Naive thymus-derived CD4-positive, alpha-beta T cell (primary cell): ENCODE measurements around the gene KIAA1328. TPM values are rescaled to one million over a fixed set of nuclear protein-coding genes. Genes with fewer than 3 reads are reported as not detected.
"Not testable (repeated sequence)": the region's sequence is repeated elsewhere in the genome, so short reads cannot be mapped to it uniquely, and the experiment has no call there.

Source experiments
- ATAC-seq: fragments of 150-1000 bp; cut with Tn5 transposase; 2 replicates; pipeline ENCODE4 v1.10.0; 2021; ENCODE audit warnings: mild to moderate bottlenecking, moderate library complexity
- CTCF ChIA-PET: fragments of 350-600 bp; sonication (Branson Sonifier 250); formaldehyde crosslinking; loops from one replicate; lab custom pipeline; 2021; ENCODE audit warnings: antibody characterized with exemption; lab: Charles Lee
- POLR2A ChIA-PET: fragments of 350-600 bp; sonication (Branson Sonifier 250); formaldehyde crosslinking; loops from one replicate; lab custom pipeline; 2021; ENCODE audit warnings: antibody characterized with exemption, inconsistent platforms; lab: Charles Lee
- DNase-seq, 9 donors: peaks; one replicate each; pipeline versions ENCODE4 v3.0.0 to v3.0.0-alpha.2; 2020 to 2022; ENCODE audit warnings: mixed read lengths in 1 of 9
- H3K27ac ChIP-seq: one replicate; pipeline ENCODE4 v1.7.0; 2013; ENCODE audit warnings: mild to moderate bottlenecking, low read depth, low read length, moderate library complexity
- H3K27me3 ChIP-seq, 2 donors: one replicate each; pipeline ENCODE4 v1.7.0; 2013; ENCODE audit warnings: low read length in 2 of 2, mild to moderate bottlenecking in 2 of 2, moderate library complexity in 2 of 2; ENCODE audit not compliant: control insufficient read depth in 2 of 2, insufficient read depth in 2 of 2
- H3K36me3 ChIP-seq, 3 experiments: 1 replicate in 2 of 3; 2 replicates in 1 of 3; pipeline ENCODE4 v1.7.0; 2013; ENCODE audit warnings: low read length in 3 of 3, mild to moderate bottlenecking in 3 of 3, moderate library complexity in 1 of 3; ENCODE audit not compliant: insufficient read depth in 3 of 3, control insufficient read depth in 2 of 3
- H3K4me1 ChIP-seq, 2 donors: one replicate each; pipeline ENCODE4 v1.7.0; 2013; ENCODE audit warnings: low read length in 2 of 2, mild to moderate bottlenecking in 2 of 2, moderate library complexity in 1 of 2; ENCODE audit not compliant: control insufficient read depth in 2 of 2, insufficient read depth in 2 of 2
- H3K4me3 ChIP-seq: 2 replicates; pipeline ENCODE4 v1.7.0; 2013; ENCODE audit warnings: mild to moderate bottlenecking, low read length
- H3K9me3 ChIP-seq, 3 experiments: 1 replicate in 2 of 3; 2 replicates in 1 of 3; pipeline ENCODE4 v1.7.0; 2013; ENCODE audit warnings: low read length in 3 of 3; ENCODE audit not compliant: control insufficient read depth in 2 of 3
- H3K27ac Mint-ChIP-seq, 9 donors: one replicate each; pipeline ENCODE4 v1.8.0; 2020 to 2022; ENCODE audit warnings: mixed read lengths in 9 of 9, mild to moderate bottlenecking in 8 of 9, moderate library complexity in 5 of 9, inconsistent platforms in 2 of 9
- H3K27me3 Mint-ChIP-seq, 5 donors: one replicate each; pipeline ENCODE4 v1.8.0; 2021 to 2022; ENCODE audit warnings: mixed read lengths in 5 of 5, mild to moderate bottlenecking in 1 of 5
- H3K36me3 Mint-ChIP-seq, 5 donors: one replicate each; pipeline ENCODE4 v1.8.0; 2020 to 2022; ENCODE audit warnings: mixed read lengths in 5 of 5, mild to moderate bottlenecking in 3 of 5, inconsistent platforms in 1 of 5
- H3K4me1 Mint-ChIP-seq, 7 donors: one replicate each; pipeline ENCODE4 v1.8.0; 2020 to 2022; ENCODE audit warnings: mixed read lengths in 7 of 7, mild to moderate bottlenecking in 3 of 7, inconsistent platforms in 1 of 7
- H3K4me3 Mint-ChIP-seq, 10 donors: one replicate each; pipeline ENCODE4 v1.8.0; 2020 to 2022; ENCODE audit warnings: mild to moderate bottlenecking in 10 of 10, mixed read lengths in 10 of 10, moderate library complexity in 6 of 10, inconsistent platforms in 2 of 10
- H3K9me3 Mint-ChIP-seq, 11 donors: one replicate each; pipeline ENCODE4 v1.8.0; 2020 to 2022; ENCODE audit warnings: mixed read lengths in 11 of 11, mild to moderate bottlenecking in 4 of 11, inconsistent platforms in 1 of 11, moderate library complexity in 1 of 11
- intact Hi-C, 2 donors: fragments of 100-400 bp; cut with micrococcal nuclease; formaldehyde crosslinking; loops; one replicate each; pipeline ENCODE4 v1.15.1; 2023
- polyA plus RNA-seq, 2 donors: library from polyadenylated mRNA; unstranded; fragments of 300-500 nt; fragmentation: Illumina TruSeq; gene quantifications; one replicate each; pipeline ENCODE4 v1.2.3, GENCODE V29; 2021
- total RNA-seq, 6 experiments: library from RNA in 5 of 6; stranded (reverse) in 5 of 6; gene quantifications; 1 replicate in 5 of 6; 2 replicates in 1 of 6; pipeline ENCODE4 v1.2.3 and lab custom pipeline; 2021 to 2026

The KIAA1328 gene
- total and polyA plus RNA-seq, 7 experiments from 2014 or later = 8.1 to 17.6 (median 13.2) TPM

DNA sequence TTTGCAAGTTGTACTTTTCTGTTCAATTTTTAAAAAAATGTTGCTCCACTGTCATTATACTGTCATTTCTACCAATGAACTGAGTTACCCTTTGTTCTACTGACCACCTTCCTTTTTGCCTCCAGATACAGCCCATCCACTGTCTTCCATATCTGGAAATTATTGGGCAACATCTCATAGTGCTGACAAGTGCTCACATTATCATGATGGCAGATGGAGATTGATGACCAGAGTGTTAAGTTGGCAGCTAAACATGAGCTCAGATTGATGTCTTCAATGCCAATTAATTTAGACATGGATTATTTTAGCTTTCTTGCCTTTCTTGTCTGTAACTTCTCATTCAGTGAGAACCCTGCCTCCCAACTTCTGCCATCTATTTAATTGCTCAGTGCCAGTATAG lies 76.6 kb downstream of the KIAA1328 start:
- Mint-ChIP-seq H3K36me3 (peaks cover 4 to 20% (median 11%) of the 10 kb centered on the region in 5 donors), H3K4me3 (no peak overlapping the region), H3K4me1 (peaks cover 0 to 3% (median 0%) of the 10 kb centered on the region in 7 donors), H3K9me3 (peaks cover 0 to 11% (median 0%) of the 10 kb centered on the region in 11 donors), H3K27me3 (no peaks in the 10 kb centered on the region), H3K27ac (no peak overlapping the region)
- no peak for ATAC-seq
- no peak overlapping the region for H3K27ac ChIP-seq
- no peaks in the 10 kb centered on the region for H3K27me3 ChIP-seq
- no peak for DNase-seq
- intact Hi-C loops = no loop called here
- H3K9me3 ChIP-seq = no peaks in the 10 kb centered on the region
- CTCF ChIA-PET = no interaction called here
- H3K4me3 ChIP-seq = no peak overlapping the region
- POLR2A ChIA-PET = no interaction called here
- H3K4me1 ChIP-seq = no peaks in the 10 kb centered on the region
- H3K36me3 ChIP-seq = no peaks in the 10 kb centered on the region

DNA sequence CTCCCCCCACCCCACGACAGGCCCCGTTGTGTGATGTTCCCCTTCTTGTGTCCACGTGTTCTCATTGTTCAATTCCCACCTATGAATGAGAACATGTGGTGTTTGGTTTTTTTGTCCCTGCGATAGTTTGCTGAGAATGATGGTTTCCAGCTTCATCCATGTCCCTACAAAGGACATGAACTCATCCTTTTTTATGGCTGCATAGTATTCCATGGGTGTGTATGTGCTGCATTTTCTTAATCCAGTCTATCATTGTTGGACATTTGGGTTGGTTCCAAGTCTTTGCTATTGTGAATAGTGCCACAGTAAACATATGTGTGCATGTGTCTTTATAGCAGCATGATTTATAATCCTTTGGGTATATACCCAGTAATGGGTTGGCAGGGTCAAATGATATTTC lies 80.4 kb downstream of the KIAA1328 start:
- POLR2A ChIA-PET, H3K27me3 ChIP-seq, CTCF ChIA-PET, H3K4me3 Mint-ChIP-seq, H3K27ac Mint-ChIP-seq, H3K9me3 ChIP-seq, H3K4me3 ChIP-seq, ATAC-seq, H3K36me3 ChIP-seq, intact Hi-C loops, H3K27me3 Mint-ChIP-seq, H3K27ac ChIP-seq, DNase-seq: not testable (repeated sequence)
- peaks cover 0 to 13% of the 10 kb centered on the region in 2 donors for H3K4me1 ChIP-seq
- H3K36me3 Mint-ChIP-seq = peaks cover 4 to 23% (median 17%) of the 10 kb centered on the region in 5 donors
- H3K4me1 Mint-ChIP-seq = peaks cover 9 to 39% (median 30%) of the 10 kb centered on the region in 7 donors
- peaks cover 0 to 11% (median 0%) of the 10 kb centered on the region in 11 donors for H3K9me3 Mint-ChIP-seq

DNA sequence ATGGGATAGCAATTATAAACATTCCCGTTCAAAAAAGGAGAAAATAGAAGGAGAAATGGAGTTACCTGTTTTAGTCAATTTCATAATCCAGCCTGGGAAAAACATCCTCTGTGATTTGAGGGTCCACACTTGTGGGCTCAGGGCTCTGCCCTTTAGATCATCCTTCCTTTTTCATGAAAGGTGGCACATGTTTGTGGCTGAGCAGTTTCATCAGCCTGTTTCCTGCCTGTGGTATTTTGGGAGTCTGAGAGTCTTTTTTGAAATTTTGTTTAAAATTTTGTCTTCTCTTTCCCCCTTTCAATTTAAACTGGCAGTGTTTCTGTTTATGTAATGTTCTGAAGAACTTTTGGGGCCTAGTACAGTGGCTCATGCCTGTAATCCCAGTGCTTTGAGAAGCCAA lies 84.0 kb downstream of the KIAA1328 start:
- ATAC-seq = no peak
- no peak overlapping the region for H3K4me3 ChIP-seq
- intact Hi-C loops = no loop called here
- peaks cover 0 to 7% (median 0%) of the 10 kb centered on the region in 11 donors for H3K9me3 Mint-ChIP-seq
- peak overlapping the region in 7 of 10 donors; percentile 14 to 67 (median 24) for H3K4me3 Mint-ChIP-seq
- peak in 4 of 9 donors; percentile 0 to 9 (median 2) for DNase-seq
- no peak overlapping the region for H3K27ac ChIP-seq
- H3K36me3 ChIP-seq = no peaks in the 10 kb centered on the region
- H3K9me3 ChIP-seq = no peaks in the 10 kb centered on the region
- CTCF ChIA-PET = no interaction called here
- H3K27ac Mint-ChIP-seq = peak overlapping the region in 5 of 9 donors; percentile 31 to 90 (median 69)
- H3K4me1 Mint-ChIP-seq = peaks cover 9 to 40% (median 30%) of the 10 kb centered on the region in 7 donors
- H3K36me3 Mint-ChIP-seq = peaks cover 0 to 15% (median 8%) of the 10 kb centered on the region in 5 donors
- peaks cover 0 to 13% of the 10 kb centered on the region in 2 donors for H3K4me1 ChIP-seq
- no peaks in the 10 kb centered on the region for H3K27me3 ChIP-seq
- no peaks in the 10 kb centered on the region for H3K27me3 Mint-ChIP-seq
- POLR2A ChIA-PET = no interaction called here

DNA sequence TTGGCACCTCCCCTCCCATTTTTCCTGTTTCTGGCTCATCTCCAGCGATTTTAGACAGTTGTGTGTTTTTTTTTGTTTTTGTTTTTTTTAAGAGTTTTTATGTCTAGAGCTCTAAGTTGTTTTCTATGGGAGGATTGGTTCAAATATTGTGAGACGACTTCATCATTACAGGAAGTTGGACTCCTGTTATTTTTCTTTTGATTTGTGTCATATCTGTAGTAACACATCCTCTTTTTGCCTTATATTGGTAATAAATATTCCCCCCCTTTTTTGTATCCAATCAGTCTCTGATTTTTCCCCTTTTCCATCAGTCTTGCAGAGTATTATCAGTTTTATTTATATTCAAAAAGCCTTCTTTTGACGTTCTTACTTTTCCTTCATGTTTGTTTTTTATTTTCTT lies 89.0 kb downstream of the KIAA1328 start:
- peaks cover 0 to 3% of the 10 kb centered on the region in 2 donors for H3K4me1 ChIP-seq
- no peaks in the 10 kb centered on the region for H3K36me3 ChIP-seq
- Mint-ChIP-seq H3K4me1 (peaks cover 2 to 21% (median 10%) of the 10 kb centered on the region in 7 donors), H3K27me3 (no peaks in the 10 kb centered on the region), H3K36me3 (peaks cover 0 to 35% (median 33%) of the 10 kb centered on the region in 5 donors), H3K4me3 (no peak overlapping the region), H3K9me3 (peaks cover 0 to 11% (median 5%) of the 10 kb centered on the region in 11 donors), H3K27ac (no peak overlapping the region)
- POLR2A ChIA-PET = no interaction called here
- no peaks in the 10 kb centered on the region for H3K9me3 ChIP-seq
- no peaks in the 10 kb centered on the region for H3K27me3 ChIP-seq
- intact Hi-C loops = no loop called here
- DNase-seq (no peak), ATAC-seq (no peak)
- no peak overlapping the region for H3K27ac ChIP-seq
- CTCF ChIA-PET = no interaction called here
- H3K4me3 ChIP-seq = no peak overlapping the region

DNA sequence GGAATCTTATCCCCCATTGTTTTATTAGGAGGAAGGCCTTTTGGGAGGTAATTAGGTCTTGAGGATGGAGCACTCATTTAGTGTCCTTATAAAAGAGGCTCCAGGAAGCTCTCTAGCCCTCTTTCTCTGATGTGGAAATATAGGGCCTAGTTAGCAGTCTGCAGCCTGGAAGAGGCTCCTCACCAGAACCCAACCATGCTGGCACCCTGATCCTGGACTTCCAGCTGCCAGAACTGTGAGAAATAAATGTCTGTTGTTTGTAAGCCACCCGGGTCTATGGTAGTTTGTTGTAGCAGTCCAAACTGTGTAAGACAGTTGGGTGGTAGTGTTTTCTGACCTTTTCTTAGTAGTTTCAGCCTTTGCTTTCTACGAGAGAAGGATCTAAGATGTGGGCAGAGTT lies 100.7 kb downstream of the KIAA1328 start:
- Mint-ChIP-seq H3K9me3 (peaks cover 0 to 5% (median 0%) of the 10 kb centered on the region in 11 donors), H3K27ac (no peak overlapping the region), H3K27me3 (no peaks in the 10 kb centered on the region), H3K4me3 (no peak overlapping the region), H3K4me1 (peaks cover 0 to 6% (median 0%) of the 10 kb centered on the region in 7 donors), H3K36me3 (peaks cover 0 to 43% (median 28%) of the 10 kb centered on the region in 5 donors)
- ChIA-PET POLR2A (no interaction called here), CTCF (no interaction called here)
- Histone ChIP-seq H3K27me3 (no peaks in the 10 kb centered on the region), H3K9me3 (no peaks in the 10 kb centered on the region), H3K4me3 (no peak overlapping the region), H3K27ac (no peak overlapping the region), H3K4me1 (no peaks in the 10 kb centered on the region), H3K36me3 (no peaks in the 10 kb centered on the region)
- DNase-seq (no peak), ATAC-seq (no peak)
- intact Hi-C loops = no loop called here

DNA sequence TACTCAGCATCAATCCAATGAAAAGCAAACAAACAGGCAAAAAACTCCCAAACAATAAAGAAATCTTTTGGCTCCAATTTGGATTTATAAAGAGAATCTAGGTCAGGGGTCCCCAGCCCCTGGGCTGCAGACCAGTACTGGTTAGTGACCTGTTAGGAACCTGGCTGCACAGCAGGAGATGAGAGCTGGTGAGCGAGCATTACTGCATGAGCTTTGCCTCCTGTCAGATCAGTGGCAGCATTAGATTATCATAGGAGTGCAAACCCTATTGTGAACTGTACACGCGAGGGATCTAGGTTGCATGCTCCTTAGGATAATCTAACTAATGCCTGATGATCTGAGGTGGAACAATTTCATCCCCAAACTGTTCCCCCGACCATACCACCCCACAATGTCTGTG lies 102.2 kb downstream of the KIAA1328 start:
- peaks cover 0 to 6% (median 4%) of the 10 kb centered on the region in 11 donors for H3K9me3 Mint-ChIP-seq
- Histone ChIP-seq H3K27me3 (no peaks in the 10 kb centered on the region), H3K4me1 (no peaks in the 10 kb centered on the region), H3K4me3 (no peak overlapping the region), H3K27ac (no peak overlapping the region), H3K9me3 (no peaks in the 10 kb centered on the region), H3K36me3 (no peaks in the 10 kb centered on the region)
- DNase-seq = no peak
- H3K36me3 Mint-ChIP-seq = peaks cover 0 to 40% (median 23%) of the 10 kb centered on the region in 5 donors
- peaks cover 0 to 6% (median 0%) of the 10 kb centered on the region in 7 donors for H3K4me1 Mint-ChIP-seq
- no peak for ATAC-seq
- intact Hi-C loops = no loop called here
- H3K27me3 Mint-ChIP-seq = no peaks in the 10 kb centered on the region
- no peak overlapping the region for H3K27ac Mint-ChIP-seq
- ChIA-PET CTCF (no interaction called here), POLR2A (no interaction called here)
- no peak overlapping the region for H3K4me3 Mint-ChIP-seq

DNA sequence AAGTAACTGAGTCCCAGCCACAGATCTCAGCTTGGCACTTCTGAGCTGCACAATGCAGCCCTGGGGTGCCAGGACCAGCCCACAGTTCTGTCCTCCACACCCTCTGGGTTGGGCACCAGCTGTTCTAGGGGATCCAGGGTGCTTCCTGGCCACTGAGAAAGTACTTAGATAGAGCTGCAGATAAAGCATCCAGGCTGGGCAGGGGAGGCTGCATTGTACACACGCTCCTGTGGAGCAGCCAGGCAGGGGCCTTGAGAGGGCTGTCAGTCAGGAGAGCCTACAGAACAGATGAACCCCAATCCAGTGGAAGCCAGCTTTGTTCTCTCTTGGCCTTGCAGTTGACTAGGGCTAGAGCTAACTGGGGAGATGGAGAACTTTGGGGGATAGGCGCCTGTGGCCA lies 104.6 kb downstream of the KIAA1328 start:
- Histone ChIP-seq H3K27ac (no peak overlapping the region), H3K4me1 (no peaks in the 10 kb centered on the region), H3K4me3 (no peak overlapping the region), H3K9me3 (no peaks in the 10 kb centered on the region), H3K36me3 (no peaks in the 10 kb centered on the region), H3K27me3 (no peaks in the 10 kb centered on the region)
- ATAC-seq (no peak), DNase-seq (no peak)
- Mint-ChIP-seq H3K27me3 (no peaks in the 10 kb centered on the region), H3K4me1 (peaks cover 0 to 6% (median 0%) of the 10 kb centered on the region in 7 donors), H3K27ac (no peak overlapping the region), H3K4me3 (no peak overlapping the region), H3K36me3 (peaks cover 0 to 54% (median 38%) of the 10 kb centered on the region in 5 donors), H3K9me3 (peaks cover 7 to 29% (median 22%) of the 10 kb centered on the region in 11 donors)
- ChIA-PET CTCF (no interaction called here), POLR2A (no interaction called here)
- intact Hi-C loops = no loop called here
